ENCODE results near the gene SPAG4.

DNA sequence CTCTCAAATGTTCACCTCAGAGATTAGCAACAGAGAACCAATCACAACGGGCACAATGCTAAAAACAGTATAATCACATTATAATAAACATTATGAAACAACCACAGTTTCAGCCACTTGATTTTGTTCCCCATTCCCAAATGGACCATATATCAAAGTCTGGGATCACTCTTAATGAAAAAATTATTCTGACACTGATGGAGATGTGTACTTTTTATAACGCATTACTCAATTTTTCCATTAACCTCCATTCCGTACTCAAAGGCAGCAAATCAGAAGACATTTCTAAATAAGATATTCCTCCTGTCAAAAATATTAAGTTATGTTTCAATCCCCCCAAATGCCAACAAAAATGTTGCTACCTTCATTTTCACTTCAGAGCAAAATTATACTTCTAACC, 46.3 kb downstream of the SPAG4 start:
- no peak for TF ChIP-seq POLR2A (IDR thresholded peaks at IDR 0.05; ENCODE audit: low read depth, low read length)
- TF ChIP-seq TAF1 (IDR thresholded peaks at IDR 0.05; ENCODE audit: low read depth, low read length), result no peak
- no peak for TF ChIP-seq POLR2AphosphoS5 (IDR thresholded peaks at IDR 0.05; ENCODE audit: low read depth, low read length)
- no peak for TF ChIP-seq PAX5 (IDR thresholded peaks at IDR 0.05; ENCODE audit: insufficient read depth, low read length, severe bottlenecking)
- TF ChIP-seq POU2F2 (IDR thresholded peaks at IDR 0.05; ENCODE audit: low read depth, low read length), result no peak

Measured in GM12891 (cell line).